Measurements from ENCODE around the gene C9orf57.
"Not testable (repeated sequence)": the region's sequence is repeated elsewhere in the genome, so short reads cannot be mapped to it uniquely, and the experiment has no call there.

Gene C9orf57

GRCh38 chr9:72060513-72060912 lies at the start of gene C9orf57:
Gene C9orf57, minus strand, starts transcription at chr9:72060613. Its CDS starts 1,282 bp downstream, at chr9:72059331.
- DNase-seq, result no peak

- DNase-seq, result no peak
These were observed 42.1 kb upstream of the C9orf57 start for GRCh38 chr9:72102520-72102919.

- DNase-seq, result not testable (repeated sequence)
These were observed 35.1 kb upstream of the C9orf57 start for GRCh38 chr9:72095520-72095919.

GRCh38 chr9:72092820-72093219 lies 32.4 kb upstream of the C9orf57 start:
- DNase-seq, result no peak

GRCh38 chr9:72089451-72090130 lies 29.2 kb upstream of the C9orf57 start:
- DNase-seq, result no peak

- DNase-seq, result no peak
These were observed 22.1 kb upstream of the C9orf57 start for GRCh38 chr9:72082536-72082935.

GRCh38 chr9:72074666-72075065 lies 14.3 kb upstream of the C9orf57 start:
- not testable (repeated sequence) for DNase-seq

- no peak for DNase-seq
These were observed 4.7 kb upstream of the C9orf57 start for GRCh38 chr9:72065076-72065475.

GRCh38 chr9:72052122-72052521 lies 8.3 kb downstream of the C9orf57 start:
- DNase-seq, result no peak

GRCh38 chr9:72048850-72049249 lies 11.6 kb downstream of the C9orf57 start:
- no peak for DNase-seq

GRCh38 chr9:72046630-72047456 lies 13.6 kb downstream of the C9orf57 start:
- no peak for DNase-seq

- no peak for DNase-seq
These were observed 16.3 kb downstream of the C9orf57 start for GRCh38 chr9:72044095-72044494.

GRCh38 chr9:72043576-72043975 lies 16.8 kb downstream of the C9orf57 start:
- no peak for DNase-seq

GRCh38 chr9:72042928-72043327 lies 17.5 kb downstream of the C9orf57 start:
- DNase-seq, result no peak

- DNase-seq, result peak; percentile 71
These were observed 18.6 kb downstream of the C9orf57 start for GRCh38 chr9:72041775-72042194.

GRCh38 chr9:72041369-72041768 lies 19.0 kb downstream of the C9orf57 start:
- DNase-seq, result no peak

GRCh38 chr9:72039532-72039931 lies 20.9 kb downstream of the C9orf57 start:
- DNase-seq, result no peak

- peak; percentile 70 for DNase-seq
These were observed 21.5 kb downstream of the C9orf57 start for GRCh38 chr9:72038890-72039410.

- peak; percentile 94 for DNase-seq
These were observed 22.0 kb downstream of the C9orf57 start for GRCh38 chr9:72038408-72038807.

GRCh38 chr9:72037571-72037970 lies 22.8 kb downstream of the C9orf57 start:
- DNase-seq, result no peak

- no peak for DNase-seq
These were observed 29.6 kb downstream of the C9orf57 start for GRCh38 chr9:72030767-72031166.

- DNase-seq, result no peak
These were observed 30.4 kb downstream of the C9orf57 start for GRCh38 chr9:72029986-72030385.

GRCh38 chr9:72025906-72026305 lies 34.5 kb downstream of the C9orf57 start:
- no peak for DNase-seq

- no peak for DNase-seq
These were observed 36.8 kb downstream of the C9orf57 start for GRCh38 chr9:72023596-72023995.

All from NCI-H1105 (cell line).